Peyer's patch (tissue), 4 donors: ENCODE data around the gene SFTA2.

Experiments used
- POLR2A ChIP-seq, 2 donors: fragments of 450-650 bp; IDR thresholded peaks; one replicate each; pipeline ENCODE4 v1.5.1; 2017; ENCODE audit warnings: antibody characterized with exemption in 2 of 2, mild to moderate bottlenecking in 2 of 2, moderate library complexity in 2 of 2
- TF ChIP-seq, protein P1 (sequence below), 6 experiments: fragments of 450-650 bp in 4 of 6; fragments of 200-600 bp in 2 of 6; sonication (generic) in 1 of 6; IDR thresholded peaks; one replicate each; pipeline ENCODE4 v1.5.1; 2017 to 2019; ENCODE audit warnings: antibody characterized with exemption in 6 of 6, mild to moderate bottlenecking in 3 of 6, moderate library complexity in 1 of 6

GRCh38 chr6:30972816-30973215, 40.8 kb upstream of the SFTA2 start:
- TF ChIP-seq, protein P1, sequence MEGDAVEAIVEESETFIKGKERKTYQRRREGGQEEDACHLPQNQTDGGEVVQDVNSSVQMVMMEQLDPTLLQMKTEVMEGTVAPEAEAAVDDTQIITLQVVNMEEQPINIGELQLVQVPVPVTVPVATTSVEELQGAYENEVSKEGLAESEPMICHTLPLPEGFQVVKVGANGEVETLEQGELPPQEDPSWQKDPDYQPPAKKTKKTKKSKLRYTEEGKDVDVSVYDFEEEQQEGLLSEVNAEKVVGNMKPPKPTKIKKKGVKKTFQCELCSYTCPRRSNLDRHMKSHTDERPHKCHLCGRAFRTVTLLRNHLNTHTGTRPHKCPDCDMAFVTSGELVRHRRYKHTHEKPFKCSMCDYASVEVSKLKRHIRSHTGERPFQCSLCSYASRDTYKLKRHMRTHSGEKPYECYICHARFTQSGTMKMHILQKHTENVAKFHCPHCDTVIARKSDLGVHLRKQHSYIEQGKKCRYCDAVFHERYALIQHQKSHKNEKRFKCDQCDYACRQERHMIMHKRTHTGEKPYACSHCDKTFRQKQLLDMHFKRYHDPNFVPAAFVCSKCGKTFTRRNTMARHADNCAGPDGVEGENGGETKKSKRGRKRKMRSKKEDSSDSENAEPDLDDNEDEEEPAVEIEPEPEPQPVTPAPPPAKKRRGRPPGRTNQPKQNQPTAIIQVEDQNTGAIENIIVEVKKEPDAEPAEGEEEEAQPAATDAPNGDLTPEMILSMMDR (IDR thresholded peaks at IDR 0.05): no peak
- TF ChIP-seq POLR2A (IDR thresholded peaks at IDR 0.05): no peak
